SU-DHL-6 (cell line): Measurements from ENCODE around the gene B3GALT2.

Experiments used
- EZH2phosphoT487 ChIP-seq: fragments of 200-600 bp; sonication (generic), shearing (Covaris generic); conservative IDR thresholded peaks from 2 replicates; pipeline ENCODE4 v1.6.1; 2018; ENCODE audit warnings: mild to moderate bottlenecking, antibody characterized with exemption, low read length, moderate library complexity, mixed read lengths
- TF ChIP-seq, protein P1 (sequence below): fragments of 200-600 bp; sonication (generic); IDR thresholded peaks from one replicate; pipeline ENCODE4 v1.5.1; 2017; ENCODE audit warnings: antibody characterized with exemption, mild to moderate bottlenecking, low read length, moderate library complexity; ENCODE audit not compliant: insufficient read depth, poor library complexity, severe bottlenecking

- TF ChIP-seq, protein P1, sequence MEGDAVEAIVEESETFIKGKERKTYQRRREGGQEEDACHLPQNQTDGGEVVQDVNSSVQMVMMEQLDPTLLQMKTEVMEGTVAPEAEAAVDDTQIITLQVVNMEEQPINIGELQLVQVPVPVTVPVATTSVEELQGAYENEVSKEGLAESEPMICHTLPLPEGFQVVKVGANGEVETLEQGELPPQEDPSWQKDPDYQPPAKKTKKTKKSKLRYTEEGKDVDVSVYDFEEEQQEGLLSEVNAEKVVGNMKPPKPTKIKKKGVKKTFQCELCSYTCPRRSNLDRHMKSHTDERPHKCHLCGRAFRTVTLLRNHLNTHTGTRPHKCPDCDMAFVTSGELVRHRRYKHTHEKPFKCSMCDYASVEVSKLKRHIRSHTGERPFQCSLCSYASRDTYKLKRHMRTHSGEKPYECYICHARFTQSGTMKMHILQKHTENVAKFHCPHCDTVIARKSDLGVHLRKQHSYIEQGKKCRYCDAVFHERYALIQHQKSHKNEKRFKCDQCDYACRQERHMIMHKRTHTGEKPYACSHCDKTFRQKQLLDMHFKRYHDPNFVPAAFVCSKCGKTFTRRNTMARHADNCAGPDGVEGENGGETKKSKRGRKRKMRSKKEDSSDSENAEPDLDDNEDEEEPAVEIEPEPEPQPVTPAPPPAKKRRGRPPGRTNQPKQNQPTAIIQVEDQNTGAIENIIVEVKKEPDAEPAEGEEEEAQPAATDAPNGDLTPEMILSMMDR = no peak
- no peak for TF ChIP-seq EZH2phosphoT487
Measured at GRCh38 chr1:193190096-193190744, 3.8 kb upstream of the B3GALT2 start.
